Osteoblast (primary cell): Measurements from ENCODE around the gene SPRR1B. TPM values are rescaled to one million over a fixed set of nuclear protein-coding genes. Genes with fewer than 3 reads are reported as not detected.

Experiments used
- DNase-seq: peaks from one replicate; pipeline ENCODE4 v3.0.0; 2011; ENCODE audit warnings: low spot score, mixed read lengths; ENCODE audit not compliant: insufficient read length; ENCODE audit errors: missing footprints
- H2AFZ ChIP-seq: 2 replicates; pipeline ENCODE4 v1.6.0; 2011; ENCODE audit warnings: mild to moderate bottlenecking, low read length
- H3K27ac ChIP-seq: 2 replicates; pipeline ENCODE4 v1.5.1; 2011; ENCODE audit warnings: mild to moderate bottlenecking, low read depth, low read length, moderate library complexity
- H3K27me3 ChIP-seq: 2 replicates; pipeline ENCODE4 v1.6.0; 2012; ENCODE audit warnings: mild to moderate bottlenecking, control low read depth, inconsistent platforms, low read length, moderate library complexity; ENCODE audit not compliant: insufficient read depth
- H3K36me3 ChIP-seq: 2 replicates; pipeline ENCODE4 v1.5.1; 2011; ENCODE audit warnings: mild to moderate bottlenecking, low read length, control low read depth, moderate library complexity; ENCODE audit not compliant: insufficient read depth
- H3K4me1 ChIP-seq: 2 replicates; pipeline ENCODE4 v1.5.1; 2011; ENCODE audit warnings: mild to moderate bottlenecking, low read length, control low read depth, moderate library complexity; ENCODE audit not compliant: insufficient read depth
- H3K4me2 ChIP-seq: 2 replicates; pipeline ENCODE4 v1.6.0; 2011; ENCODE audit warnings: mild to moderate bottlenecking, low read length; ENCODE audit not compliant: insufficient read depth
- H3K4me3 ChIP-seq: fragments of 200-600 bp; sonication (generic); 3 replicates; pipeline ENCODE4 v1.5.1; 2012; ENCODE audit warnings: mild to moderate bottlenecking, low read length, inconsistent platforms; ENCODE audit not compliant: insufficient read depth
- H3K79me2 ChIP-seq: 2 replicates; pipeline ENCODE4 v1.6.0; 2012; ENCODE audit warnings: mild to moderate bottlenecking, low read length, control low read depth, inconsistent platforms; ENCODE audit not compliant: insufficient read depth
- H3K9me3 ChIP-seq: 2 replicates; pipeline ENCODE4 v1.5.1; 2011; ENCODE audit warnings: low read depth, low read length, control low read depth
- H4K20me1 ChIP-seq: 2 replicates; pipeline ENCODE4 v1.6.0; 2012; ENCODE audit warnings: mild to moderate bottlenecking, low read length, control low read depth; ENCODE audit not compliant: insufficient read depth
- CTCF ChIP-seq: IDR thresholded peaks from 2 replicates; pipeline ENCODE4 v1.5.1; 2011; ENCODE audit warnings: mild to moderate bottlenecking, low read depth, low read length, moderate library complexity; ENCODE audit errors: extremely low read depth
- total RNA-seq: library from RNA; depleted of rRNA; stranded (reverse); fragments of >200 nt; gene quantifications from 2 replicates; pipeline ENCODE4 v1.2.3, GENCODE V29; 2012

Gene SPRR1B
- total RNA-seq, 1 donor, result not detected

DNA sequence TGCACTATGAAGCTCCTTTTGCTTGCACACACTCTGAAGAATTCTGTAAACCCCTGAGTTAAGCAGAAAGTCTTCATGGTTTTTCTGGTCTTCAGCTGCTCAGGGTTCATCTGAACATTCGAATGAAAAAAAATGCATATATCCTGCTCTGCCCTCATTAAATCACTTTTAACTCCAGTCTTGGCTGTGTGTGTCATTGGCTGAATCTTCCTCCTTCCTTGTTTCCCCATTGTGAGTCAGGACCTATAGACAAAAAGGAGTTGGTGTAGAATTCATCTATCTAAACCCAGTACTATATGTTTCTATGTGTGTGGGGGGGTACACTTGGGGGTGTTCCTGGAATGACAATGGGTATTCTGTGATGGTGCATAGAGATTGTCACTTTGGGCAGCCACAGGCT is 6.6 kb upstream of the SPRR1B start:
- no peak for DNase-seq
- no peaks in the 10 kb centered on the region for H3K79me2 ChIP-seq
- no peaks in the 10 kb centered on the region for H3K27me3 ChIP-seq
- H3K4me3 ChIP-seq, result no peak overlapping the region
- no peaks in the 10 kb centered on the region for H3K4me1 ChIP-seq
- H2AFZ ChIP-seq, result no peak overlapping the region
- no peak overlapping the region for H3K27ac ChIP-seq
- TF ChIP-seq CTCF, result no peak
- no peaks in the 10 kb centered on the region for H3K9me3 ChIP-seq
- H4K20me1 ChIP-seq, result no peaks in the 10 kb centered on the region
- no peak overlapping the region for H3K4me2 ChIP-seq
- no peaks in the 10 kb centered on the region for H3K36me3 ChIP-seq

GRCh38 chr1:153025797-153026196 is 5.2 kb upstream of the SPRR1B start:
- Histone ChIP-seq H3K36me3 (no peaks in the 10 kb centered on the region), H3K4me1 (no peaks in the 10 kb centered on the region), H3K4me3 (no peak overlapping the region), H3K4me2 (no peak overlapping the region), H3K27ac (no peak overlapping the region), H2AFZ (no peak overlapping the region), H4K20me1 (no peaks in the 10 kb centered on the region), H3K9me3 (no peaks in the 10 kb centered on the region), H3K79me2 (no peaks in the 10 kb centered on the region), H3K27me3 (no peaks in the 10 kb centered on the region)
- DNase-seq, result no peak
- no peak for TF ChIP-seq CTCF

DNA sequence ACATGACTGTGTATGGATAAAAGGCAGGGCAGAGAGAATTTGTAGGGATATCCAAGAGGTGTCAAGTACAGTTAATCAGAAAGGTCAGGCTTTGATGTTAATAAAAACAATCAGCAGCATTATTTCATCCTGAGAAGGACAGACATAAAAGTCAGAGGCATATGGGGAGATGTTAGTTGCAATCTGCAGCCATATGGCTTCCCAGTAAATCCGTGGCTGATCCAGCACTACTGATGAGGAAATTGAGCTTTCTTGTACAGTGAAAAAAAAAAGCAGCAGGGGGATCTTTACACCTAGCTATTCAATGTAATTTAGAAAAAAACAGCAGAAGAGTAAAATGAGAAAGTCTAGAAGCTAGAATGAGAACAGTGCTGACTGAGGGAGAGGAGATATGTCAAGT is 2.2 kb upstream of the SPRR1B start:
- DNase-seq, result no peak
- Histone ChIP-seq H4K20me1 (no peaks in the 10 kb centered on the region), H3K4me1 (no peaks in the 10 kb centered on the region), H3K9me3 (no peaks in the 10 kb centered on the region), H3K27me3 (no peaks in the 10 kb centered on the region), H2AFZ (no peak overlapping the region), H3K4me2 (no peak overlapping the region), H3K4me3 (no peak overlapping the region), H3K36me3 (no peaks in the 10 kb centered on the region), H3K27ac (no peak overlapping the region), H3K79me2 (no peaks in the 10 kb centered on the region)
- no peak for TF ChIP-seq CTCF

DNA sequence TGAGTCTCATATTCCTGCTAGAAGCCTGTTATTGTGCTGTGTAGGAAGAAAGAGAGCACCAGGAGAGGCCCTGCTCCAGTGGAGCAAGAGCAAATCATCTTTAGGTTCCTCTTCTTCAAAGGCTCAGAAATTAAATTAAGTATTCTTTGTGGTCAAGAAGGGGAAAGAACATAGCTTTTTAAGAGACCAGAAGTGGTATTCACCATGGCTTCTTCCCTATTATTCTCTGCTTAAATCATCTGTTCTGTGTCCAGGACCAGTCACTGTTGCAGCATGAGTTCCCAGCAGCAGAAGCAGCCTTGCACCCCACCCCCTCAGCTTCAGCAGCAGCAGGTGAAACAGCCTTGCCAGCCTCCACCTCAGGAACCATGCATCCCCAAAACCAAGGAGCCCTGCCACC is 1.1 kb downstream of the SPRR1B start:
- no peaks in the 10 kb centered on the region for H3K79me2 ChIP-seq
- no peak overlapping the region for H3K4me2 ChIP-seq
- H3K9me3 ChIP-seq, result no peaks in the 10 kb centered on the region
- no peak for DNase-seq
- no peak overlapping the region for H2AFZ ChIP-seq
- no peak overlapping the region for H3K27ac ChIP-seq
- H4K20me1 ChIP-seq, result no peaks in the 10 kb centered on the region
- no peaks in the 10 kb centered on the region for H3K27me3 ChIP-seq
- no peak overlapping the region for H3K4me3 ChIP-seq
- no peaks in the 10 kb centered on the region for H3K36me3 ChIP-seq
- TF ChIP-seq CTCF, result no peak
- no peaks in the 10 kb centered on the region for H3K4me1 ChIP-seq
